Gastroesophageal sphincter (tissue), 3 donors: ENCODE results near the gene OPCML.

ENCODE experiments used
- EP300 ChIP-seq: sonication (generic); formaldehyde crosslinking; IDR thresholded peaks from one replicate; pipeline ENCODE4 v1.6.1; 2017; ENCODE audit warnings: antibody characterized with exemption, mild to moderate bottlenecking
- TF ChIP-seq, protein P1 (sequence below), 4 experiments: fragments of 200-600 bp in 2 of 4; fragments of 450-650 bp in 2 of 4; sonication (generic) in 1 of 4; IDR thresholded peaks; one replicate each; pipeline ENCODE4 v1.5.1; 2017 to 2019; ENCODE audit warnings: antibody characterized with exemption in 4 of 4, mild to moderate bottlenecking in 2 of 4, moderate library complexity in 2 of 4

DNA sequence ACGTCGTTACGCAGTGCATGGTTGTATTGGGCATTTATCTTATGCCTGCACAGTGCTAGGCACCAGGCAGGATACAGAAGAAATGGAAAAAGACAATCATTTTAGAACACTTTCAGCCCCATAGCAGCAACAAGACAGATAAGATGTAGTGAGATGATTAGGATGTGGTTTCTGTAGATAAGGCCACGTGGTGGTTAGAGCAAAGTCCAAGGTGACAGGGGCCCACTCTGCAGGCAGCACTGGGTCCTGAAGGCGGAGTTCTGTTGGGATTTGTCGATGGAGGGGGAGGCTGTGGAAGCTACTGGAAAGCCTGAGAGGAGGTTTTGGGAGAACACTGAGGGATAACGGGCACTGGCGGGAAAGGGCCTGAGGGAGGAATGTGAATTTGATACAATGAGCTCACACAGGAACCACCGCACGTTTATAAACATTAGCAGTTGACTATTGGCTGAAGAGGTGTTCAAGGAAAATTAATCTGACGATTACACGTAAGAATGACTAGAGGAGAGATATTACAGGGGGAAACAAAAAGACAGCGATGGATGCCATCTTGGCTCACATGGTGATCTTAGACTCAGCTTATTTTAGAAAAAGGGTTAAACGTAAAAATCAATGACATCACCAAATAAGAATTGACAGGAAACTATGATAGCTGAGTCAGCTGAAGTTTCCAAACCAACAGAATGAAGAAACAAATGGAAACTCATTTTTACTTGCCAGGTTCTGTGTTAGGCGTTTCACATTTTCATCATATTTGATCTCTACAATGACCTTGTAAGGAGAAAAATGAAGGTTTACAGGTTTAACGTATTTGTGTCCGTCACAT lies 551.0 kb downstream of the OPCML start:
- TF ChIP-seq, protein P1, sequence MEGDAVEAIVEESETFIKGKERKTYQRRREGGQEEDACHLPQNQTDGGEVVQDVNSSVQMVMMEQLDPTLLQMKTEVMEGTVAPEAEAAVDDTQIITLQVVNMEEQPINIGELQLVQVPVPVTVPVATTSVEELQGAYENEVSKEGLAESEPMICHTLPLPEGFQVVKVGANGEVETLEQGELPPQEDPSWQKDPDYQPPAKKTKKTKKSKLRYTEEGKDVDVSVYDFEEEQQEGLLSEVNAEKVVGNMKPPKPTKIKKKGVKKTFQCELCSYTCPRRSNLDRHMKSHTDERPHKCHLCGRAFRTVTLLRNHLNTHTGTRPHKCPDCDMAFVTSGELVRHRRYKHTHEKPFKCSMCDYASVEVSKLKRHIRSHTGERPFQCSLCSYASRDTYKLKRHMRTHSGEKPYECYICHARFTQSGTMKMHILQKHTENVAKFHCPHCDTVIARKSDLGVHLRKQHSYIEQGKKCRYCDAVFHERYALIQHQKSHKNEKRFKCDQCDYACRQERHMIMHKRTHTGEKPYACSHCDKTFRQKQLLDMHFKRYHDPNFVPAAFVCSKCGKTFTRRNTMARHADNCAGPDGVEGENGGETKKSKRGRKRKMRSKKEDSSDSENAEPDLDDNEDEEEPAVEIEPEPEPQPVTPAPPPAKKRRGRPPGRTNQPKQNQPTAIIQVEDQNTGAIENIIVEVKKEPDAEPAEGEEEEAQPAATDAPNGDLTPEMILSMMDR (IDR thresholded peaks at IDR 0.05) = no peak
- no peak for TF ChIP-seq EP300
